Fibroblast of villous mesenchyme (primary cell): Measurements from ENCODE around the gene ERICH6B. TPM values are rescaled to one million over a fixed set of nuclear protein-coding genes. Genes with fewer than 3 reads are reported as not detected.

ENCODE experiments used
- DNase-seq: peaks from one replicate; pipeline ENCODE4 v3.0.0-alpha.2; 2010; ENCODE audit warnings: low read depth
- H3K4me3 ChIP-seq: 2 replicates; pipeline ENCODE4 v1.5.1; 2011; ENCODE audit warnings: low read depth, mild to moderate bottlenecking, low read length
- small RNA-seq: library from RNA; depleted of rRNA; stranded (forward); fragments of <200 nt; gene quantifications from one replicate; pipeline ENCODE3, GENCODE V24; 2012
- total RNA-seq: library from RNA; depleted of rRNA; stranded (reverse); fragments of >200 nt; gene quantifications from 2 replicates; pipeline ENCODE4 v1.2.3, GENCODE V29; 2012
- TF ChIP-seq, protein P1 (sequence below): IDR thresholded peaks from 2 replicates; pipeline ENCODE4 v1.5.1; 2012; ENCODE audit warnings: low read depth, mild to moderate bottlenecking, low read length; ENCODE audit not compliant: insufficient read depth

Gene ERICH6B
- total RNA-seq, 1 donor: not detected

GRCh38 chr13:45506811-45507210 is 108.7 kb downstream of the ERICH6B start:
- no peak overlapping the region for H3K4me3 ChIP-seq
- TF ChIP-seq, protein P1, sequence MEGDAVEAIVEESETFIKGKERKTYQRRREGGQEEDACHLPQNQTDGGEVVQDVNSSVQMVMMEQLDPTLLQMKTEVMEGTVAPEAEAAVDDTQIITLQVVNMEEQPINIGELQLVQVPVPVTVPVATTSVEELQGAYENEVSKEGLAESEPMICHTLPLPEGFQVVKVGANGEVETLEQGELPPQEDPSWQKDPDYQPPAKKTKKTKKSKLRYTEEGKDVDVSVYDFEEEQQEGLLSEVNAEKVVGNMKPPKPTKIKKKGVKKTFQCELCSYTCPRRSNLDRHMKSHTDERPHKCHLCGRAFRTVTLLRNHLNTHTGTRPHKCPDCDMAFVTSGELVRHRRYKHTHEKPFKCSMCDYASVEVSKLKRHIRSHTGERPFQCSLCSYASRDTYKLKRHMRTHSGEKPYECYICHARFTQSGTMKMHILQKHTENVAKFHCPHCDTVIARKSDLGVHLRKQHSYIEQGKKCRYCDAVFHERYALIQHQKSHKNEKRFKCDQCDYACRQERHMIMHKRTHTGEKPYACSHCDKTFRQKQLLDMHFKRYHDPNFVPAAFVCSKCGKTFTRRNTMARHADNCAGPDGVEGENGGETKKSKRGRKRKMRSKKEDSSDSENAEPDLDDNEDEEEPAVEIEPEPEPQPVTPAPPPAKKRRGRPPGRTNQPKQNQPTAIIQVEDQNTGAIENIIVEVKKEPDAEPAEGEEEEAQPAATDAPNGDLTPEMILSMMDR: no peak
- DNase-seq: no peak

DNA sequence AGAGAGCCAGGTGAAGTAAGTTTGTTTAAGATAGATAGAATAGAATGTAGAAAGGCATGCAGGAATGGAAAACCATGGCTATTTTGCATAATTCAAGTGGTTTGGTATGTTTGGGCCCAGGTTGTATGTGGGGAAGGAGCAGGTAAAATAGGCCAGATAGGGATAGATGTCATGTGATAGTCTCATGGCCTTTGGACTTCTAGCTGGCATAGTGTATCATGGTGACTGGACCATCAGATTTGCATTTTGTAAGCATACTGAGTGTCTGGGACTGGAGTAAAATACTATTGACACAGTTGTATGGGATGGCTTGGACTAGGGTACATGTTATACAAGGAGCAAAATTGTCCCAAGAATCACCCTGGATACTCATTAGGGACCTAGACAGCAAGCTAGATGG is 111.9 kb downstream of the ERICH6B start:
- TF ChIP-seq, protein P1: no peak
- DNase-seq: no peak
- no peak overlapping the region for H3K4me3 ChIP-seq

DNA sequence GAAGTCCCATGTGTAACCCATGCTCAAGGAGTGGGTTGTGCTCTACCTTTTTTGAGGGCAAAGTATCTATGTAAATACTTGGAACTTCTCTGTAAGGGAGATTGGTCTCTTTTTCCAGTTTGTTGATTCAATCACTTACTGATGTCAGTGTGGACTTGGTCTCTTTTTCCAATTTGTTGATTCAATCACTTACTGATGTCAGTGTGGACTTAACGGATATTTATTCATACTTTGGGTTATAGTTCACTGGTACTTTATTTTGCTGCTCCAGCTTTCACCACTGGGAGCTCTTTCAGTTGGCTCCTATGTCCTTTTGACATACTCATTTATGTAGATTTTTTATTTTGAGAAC is 114.4 kb downstream of the ERICH6B start:
- H3K4me3 ChIP-seq: no peak overlapping the region
- DNase-seq: no peak
- TF ChIP-seq, protein P1: no peak

GRCh38 chr13:45500492-45501174 is 114.9 kb downstream of the ERICH6B start:
- TF ChIP-seq, protein P1: no peak
- peak; percentile 86 for DNase-seq
- no peak overlapping the region for H3K4me3 ChIP-seq

DNA sequence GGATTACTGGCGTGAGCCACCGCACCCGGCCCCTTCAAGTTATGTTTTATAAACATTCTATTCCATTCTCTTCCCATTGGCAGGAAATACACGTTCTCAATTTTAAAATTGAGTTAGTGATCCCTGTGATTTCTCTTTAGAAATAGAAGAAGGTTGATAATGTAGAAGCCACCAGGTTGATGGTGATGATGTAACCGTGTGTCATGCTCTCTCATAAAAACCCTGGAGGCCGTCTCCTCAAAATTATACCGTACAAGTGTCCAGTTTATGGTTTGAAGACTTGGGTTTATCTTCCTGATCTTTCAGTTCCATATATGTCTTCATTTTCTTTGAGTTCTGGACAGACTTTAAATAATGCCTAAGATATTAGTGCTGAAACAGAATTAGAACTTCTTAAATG is 118.6 kb downstream of the ERICH6B start:
- TF ChIP-seq, protein P1: no peak
- DNase-seq: no peak
- no peak overlapping the region for H3K4me3 ChIP-seq

- peak; percentile 33 for DNase-seq
- no peak overlapping the region for H3K4me3 ChIP-seq
- TF ChIP-seq, protein P1: no peak
These were observed 123.0 kb downstream of the ERICH6B start for GRCh38 chr13:45492538-45492937.

Small RNA genes lying within 50 kb of the gene (small RNA-seq; reads per million reads assigned to genes)
- gene RNA5SP27 (not detected), gene TIMM9P3 (not detected)

Other genes starting within 250 kb of the ERICH6B start
- gene SLC25A30, start 197.4 kb downstream of the ERICH6B start, total RNA-seq: 18.0 and 24.2 TPM in 2 replicates
- gene COG3, start 150.8 kb downstream of the ERICH6B start, total RNA-seq: 39.6 and 41.0 TPM in 2 replicates
- gene CBY2, start 86.6 kb upstream of the ERICH6B start, total RNA-seq: not detected in 2 replicates
- under 0.01 TPM in 1 of 2 replicates, not detected in the other for gene SIAH3, start 236.0 kb upstream of the ERICH6B start, total RNA-seq